DND-41 (cell line): Measurements from ENCODE around the gene AMH.

Experiments used
- CTCF ChIP-seq: IDR thresholded peaks from 2 replicates; pipeline ENCODE4 v1.5.1; 2012; ENCODE audit warnings: borderline replicate concordance, low read length, moderate library complexity, mild to moderate bottlenecking; ENCODE audit not compliant: poor library complexity, severe bottlenecking; ENCODE audit errors: extremely low read depth
- EZH2 ChIP-seq: IDR thresholded peaks from 3 replicates; pipeline ENCODE4 v1.6.1; 2012; ENCODE audit warnings: borderline replicate concordance, low read depth, mild to moderate bottlenecking, moderate library complexity, low read length, inconsistent platforms; ENCODE audit not compliant: severe bottlenecking

- no peak for TF ChIP-seq CTCF
- no peak for TF ChIP-seq EZH2
Observed at GRCh38 chr19:2278459-2279158, 29.5 kb downstream of the AMH start.
